GM19395 (cell line): Measurements from ENCODE around the gene MAP3K7.
A peak's percentile ranks its signal among the peaks of the same experiment; 100 is the strongest.

Experiments used
- ATAC-seq: cut with Tn5 transposase; IDR thresholded peaks from one replicate; pipeline ENCODE4 v1.9.1; 2021; ENCODE audit warnings: mild to moderate bottlenecking, moderate library complexity; ENCODE audit not compliant: unreplicated experiment

Gene MAP3K7

GRCh38 chr6:90485635-90486277 lies 101.1 kb downstream of the MAP3K7 start:
- peak; percentile 57 for ATAC-seq

GRCh38 chr6:90484903-90485302 lies 102.0 kb downstream of the MAP3K7 start:
- no peak for ATAC-seq

DNA sequence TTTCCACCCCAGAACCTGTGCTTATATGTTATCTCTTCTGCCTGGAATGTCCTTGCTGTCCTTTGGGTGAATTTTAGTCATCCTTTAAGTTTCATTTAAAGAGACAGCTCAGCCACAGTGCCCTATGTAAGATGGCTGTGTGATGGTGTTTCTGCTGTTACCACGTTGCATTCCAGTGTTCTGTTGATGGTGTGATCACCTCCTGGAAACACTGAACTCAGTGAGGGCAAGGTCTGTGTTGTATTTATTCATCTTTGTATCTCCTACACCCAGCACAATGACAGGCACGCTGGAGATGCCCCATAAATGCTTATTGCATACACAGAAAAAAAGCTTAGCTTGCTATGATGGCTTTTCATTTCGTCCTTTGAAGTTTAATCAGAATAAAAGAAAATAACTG lies 102.5 kb downstream of the MAP3K7 start:
- no peak for ATAC-seq

GRCh38 chr6:90483956-90484355 lies 102.9 kb downstream of the MAP3K7 start:
- no peak for ATAC-seq

GRCh38 chr6:90483116-90483839 lies 103.6 kb downstream of the MAP3K7 start:
- no peak for ATAC-seq

- ATAC-seq = no peak
These were observed 106.2 kb downstream of the MAP3K7 start for GRCh38 chr6:90480666-90481065.

- ATAC-seq = no peak
These were observed 107.3 kb downstream of the MAP3K7 start for GRCh38 chr6:90479603-90479926.

DNA sequence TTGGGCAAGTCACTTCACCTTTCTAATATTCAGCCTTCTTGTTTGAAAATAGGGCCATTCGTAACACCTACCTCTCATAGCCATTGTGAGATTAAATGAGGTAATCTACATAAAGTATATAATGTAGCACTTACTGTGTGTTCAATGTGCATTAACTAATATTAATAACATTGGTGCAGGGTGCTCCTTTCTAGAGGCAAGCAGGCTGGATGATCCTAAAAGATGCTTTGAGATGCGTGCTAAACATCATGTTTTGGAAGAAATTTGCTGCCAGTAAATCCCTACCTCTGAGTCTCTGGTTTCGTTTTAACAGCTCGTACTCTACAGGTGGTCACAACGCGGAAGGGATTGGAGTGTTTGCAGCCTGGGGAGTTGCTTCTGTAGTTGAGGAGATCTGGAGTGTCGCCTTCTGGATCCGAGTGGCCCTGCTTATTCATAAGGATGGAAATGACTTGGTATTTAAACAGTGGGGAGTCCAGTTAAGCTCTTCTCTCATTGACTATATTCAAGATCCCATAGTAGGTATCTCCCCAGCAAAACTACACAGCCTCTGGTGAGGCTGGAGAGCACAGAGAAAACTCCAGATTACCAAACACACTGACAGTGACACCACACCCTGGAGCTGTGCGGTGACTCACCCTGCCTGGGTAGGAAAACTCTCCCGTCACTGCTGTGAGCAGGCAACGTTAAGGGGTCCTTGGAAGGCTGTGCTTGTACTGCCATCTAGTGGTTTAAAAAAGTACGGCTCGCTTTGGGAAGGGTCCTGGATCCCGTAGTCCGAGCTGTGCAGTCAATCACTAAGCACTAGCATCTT lies 107.9 kb downstream of the MAP3K7 start:
- peak; percentile 89 for ATAC-seq

DNA sequence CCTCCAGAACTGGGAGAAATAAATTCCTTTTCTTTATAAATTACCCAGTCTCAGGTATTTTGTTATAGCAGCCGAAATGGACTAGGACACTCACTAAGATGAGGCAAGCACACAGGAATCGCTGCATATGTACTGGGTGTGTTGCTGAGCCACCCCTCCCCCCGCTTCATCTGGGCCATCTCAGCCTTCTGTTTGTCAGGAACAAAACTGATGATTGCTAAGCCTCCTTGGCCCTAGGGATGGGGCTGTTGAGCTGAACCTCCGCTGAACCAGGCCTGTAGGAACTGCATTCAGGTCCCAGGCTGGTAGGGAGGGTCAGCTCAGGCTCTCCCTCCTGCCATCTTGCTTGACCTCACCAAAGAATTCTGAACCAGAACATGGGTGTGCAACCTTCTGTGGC lies 108.6 kb downstream of the MAP3K7 start:
- ATAC-seq = no peak

DNA sequence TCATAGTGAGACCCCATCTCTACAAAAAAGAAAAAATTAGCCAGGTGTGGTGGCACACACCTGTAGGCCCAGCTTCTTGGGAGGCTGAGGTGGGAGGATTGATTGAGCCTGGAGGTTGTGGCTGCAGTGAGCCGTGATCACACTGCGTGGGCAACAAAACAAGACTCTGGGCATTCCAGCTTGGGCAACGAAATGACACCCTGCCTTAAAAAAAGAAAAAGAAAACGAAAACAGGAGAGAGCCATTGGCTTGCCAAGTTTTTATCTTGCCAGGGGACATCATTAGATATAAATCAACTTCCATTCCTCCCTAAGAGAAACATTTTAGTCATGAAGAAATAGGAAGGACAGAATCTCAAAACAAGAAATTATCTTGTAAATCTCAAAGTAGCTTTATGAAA lies 109.5 kb downstream of the MAP3K7 start:
- ATAC-seq = no peak

- ATAC-seq = no peak
These were observed 114.2 kb downstream of the MAP3K7 start for GRCh38 chr6:90472716-90473115.

DNA sequence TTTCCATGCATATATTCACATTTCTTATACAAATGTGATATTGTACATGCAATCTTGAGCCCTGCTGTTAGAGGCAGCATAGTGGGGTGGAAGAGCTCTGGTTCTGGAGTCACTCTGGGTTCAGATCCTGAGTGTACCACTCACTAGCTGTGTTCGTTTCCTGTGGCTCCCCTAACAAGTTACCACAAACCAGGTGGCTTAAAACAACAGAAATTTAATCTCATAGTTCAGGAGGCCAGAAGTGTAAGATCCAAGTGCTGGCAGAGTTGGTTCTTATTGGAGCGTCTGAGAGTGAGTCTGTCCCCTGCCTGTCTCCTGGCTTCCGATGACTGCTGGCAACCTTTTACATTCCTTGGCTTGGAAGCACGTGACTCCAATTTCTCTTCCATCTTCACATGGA lies 115.6 kb downstream of the MAP3K7 start:
- no peak for ATAC-seq

DNA sequence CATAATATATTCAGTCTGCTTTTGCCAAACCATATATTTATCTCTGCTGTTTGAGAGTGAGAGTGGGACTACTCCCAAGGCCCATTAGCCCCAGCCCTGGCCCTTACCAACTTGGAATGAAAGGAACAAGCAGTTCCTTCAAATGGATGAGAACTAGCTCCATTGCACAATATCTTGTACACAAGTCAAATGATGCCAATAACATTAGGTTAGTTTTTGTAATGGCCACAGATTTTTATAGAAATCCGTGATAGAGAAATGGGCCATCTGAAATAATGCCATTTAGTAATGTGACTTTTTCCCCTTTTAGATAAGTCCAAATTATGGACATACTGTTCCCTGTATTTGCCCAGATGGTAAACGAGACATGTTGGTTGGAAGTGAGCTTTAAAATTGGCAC lies 117.0 kb downstream of the MAP3K7 start:
- no peak for ATAC-seq

GRCh38 chr6:90468859-90469258 lies 118.0 kb downstream of the MAP3K7 start:
- no peak for ATAC-seq

- no peak for ATAC-seq
These were observed 118.8 kb downstream of the MAP3K7 start for GRCh38 chr6:90468080-90468479.

- no peak for ATAC-seq
These were observed 119.3 kb downstream of the MAP3K7 start for GRCh38 chr6:90467546-90467945.

GRCh38 chr6:90466154-90466940 lies 120.5 kb downstream of the MAP3K7 start:
- peak; percentile 44 for ATAC-seq

- ATAC-seq = no peak
These were observed 121.2 kb downstream of the MAP3K7 start for GRCh38 chr6:90465686-90466085.

DNA sequence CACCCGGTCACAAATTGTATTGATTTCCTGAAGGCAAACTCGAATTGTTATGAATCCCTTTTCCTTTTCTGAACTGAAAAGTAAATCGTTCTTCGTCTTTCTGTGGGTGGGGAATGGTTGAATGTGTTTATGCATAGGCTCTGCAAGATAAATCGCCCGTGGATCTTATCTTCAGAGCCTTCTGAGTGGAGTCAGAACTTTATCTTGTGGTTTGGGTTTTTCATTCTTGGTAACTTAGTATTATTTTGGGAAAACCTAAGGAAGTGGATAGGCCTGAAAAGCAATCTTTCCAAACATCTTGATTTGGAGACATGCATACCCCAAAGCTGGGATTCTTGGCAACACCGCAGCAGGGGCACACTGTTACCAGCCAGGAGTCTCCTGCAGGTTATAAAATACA lies 122.4 kb downstream of the MAP3K7 start:
- ATAC-seq = no peak

DNA sequence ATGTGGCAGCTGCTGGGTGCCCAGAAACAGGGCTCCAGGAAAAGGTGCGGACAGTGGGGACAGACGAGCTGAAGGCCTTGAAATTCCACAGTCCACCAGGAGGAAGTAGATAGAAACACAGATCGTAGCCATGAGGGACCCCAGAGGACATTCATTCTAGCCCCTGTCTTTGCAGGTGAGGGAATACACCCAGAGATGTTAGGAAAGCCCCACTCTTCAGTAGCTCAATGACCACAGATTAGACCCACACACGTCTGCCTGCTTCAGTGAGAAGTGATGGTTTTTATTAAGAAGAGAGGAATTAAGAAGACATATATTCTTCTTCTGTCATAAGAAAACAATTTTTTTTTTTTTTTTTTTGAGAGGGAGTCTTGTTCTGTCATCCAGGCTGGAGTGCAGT lies 123.0 kb downstream of the MAP3K7 start:
- no peak for ATAC-seq
